ENCODE measurements around the gene APLNR.

Gene APLNR

GRCh38 chr11:57251037-57251436, 14.0 kb upstream of the APLNR start:
- no peak for FAIRE-seq

DNA sequence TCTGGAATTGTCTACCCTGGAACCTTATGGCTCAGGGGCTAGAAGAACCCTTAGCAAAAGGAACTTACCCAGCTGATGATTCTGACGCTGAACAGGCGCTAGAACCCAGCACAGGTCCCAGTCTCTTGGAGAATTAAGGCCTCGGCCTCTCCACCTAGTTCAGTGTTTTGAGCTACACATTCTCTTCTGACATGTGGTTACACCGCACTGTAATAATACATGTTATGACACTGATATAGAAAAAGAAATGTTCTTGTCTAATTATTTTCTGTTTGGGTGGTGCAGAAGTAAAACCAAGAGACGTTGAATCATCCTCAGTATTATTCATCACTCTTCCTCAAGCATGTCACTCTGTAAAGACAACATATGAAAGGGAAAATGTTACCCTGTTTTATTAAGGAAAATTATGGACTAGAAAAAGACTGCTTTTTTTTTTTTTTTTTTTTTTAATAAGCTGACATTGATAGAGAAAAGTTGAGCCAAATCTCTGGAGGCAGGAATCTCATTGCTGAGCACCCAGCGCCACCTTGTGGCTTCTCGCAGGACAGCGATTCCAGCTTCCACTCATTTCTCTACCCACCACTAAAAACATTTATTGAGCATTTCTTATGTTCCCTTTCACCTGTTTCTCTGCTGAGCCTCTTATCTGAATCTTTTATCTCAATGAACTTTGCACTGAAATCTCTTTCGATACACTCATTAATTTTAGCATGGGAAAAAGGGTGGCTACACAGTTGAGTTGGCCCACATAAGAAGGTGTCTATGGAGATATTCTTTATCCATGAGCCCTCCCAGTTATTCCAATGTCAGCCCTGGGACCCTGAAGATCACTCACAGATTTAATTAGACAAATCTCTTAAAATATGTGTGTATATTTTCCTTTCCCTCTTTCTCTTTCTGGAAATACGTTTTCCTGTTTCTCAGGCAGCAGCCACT, 12.6 kb upstream of the APLNR start:
- FAIRE-seq = peak; percentile 95

GRCh38 chr11:57248780-57249383, 11.8 kb upstream of the APLNR start:
- FAIRE-seq = no peak

- FAIRE-seq = no peak
Observed at GRCh38 chr11:57244911-57245310, 7.9 kb upstream of the APLNR start.

GRCh38 chr11:57241353-57241972, 4.4 kb upstream of the APLNR start:
- no peak for FAIRE-seq

GRCh38 chr11:57240757-57241156, 3.7 kb upstream of the APLNR start:
- no peak for FAIRE-seq

DNA sequence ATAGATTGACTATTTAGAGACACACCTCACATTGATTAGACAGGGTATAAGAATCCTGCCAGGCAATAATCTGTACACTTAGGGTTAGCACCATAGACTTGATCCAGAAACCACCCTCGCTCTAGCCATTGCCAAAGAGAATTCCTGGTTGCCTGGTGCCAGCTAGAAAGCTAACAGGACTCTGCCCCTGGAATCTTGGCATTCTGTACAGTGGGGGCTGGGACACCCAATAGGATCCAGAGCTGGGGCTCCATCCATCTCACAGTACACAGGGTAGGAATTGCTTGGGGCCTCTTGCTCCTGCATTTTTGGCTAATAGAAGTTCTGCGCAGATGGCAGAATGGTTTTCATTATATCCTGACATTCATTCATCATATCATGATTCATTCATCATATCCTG, 3.0 kb upstream of the APLNR start:
- no peak for FAIRE-seq

DNA sequence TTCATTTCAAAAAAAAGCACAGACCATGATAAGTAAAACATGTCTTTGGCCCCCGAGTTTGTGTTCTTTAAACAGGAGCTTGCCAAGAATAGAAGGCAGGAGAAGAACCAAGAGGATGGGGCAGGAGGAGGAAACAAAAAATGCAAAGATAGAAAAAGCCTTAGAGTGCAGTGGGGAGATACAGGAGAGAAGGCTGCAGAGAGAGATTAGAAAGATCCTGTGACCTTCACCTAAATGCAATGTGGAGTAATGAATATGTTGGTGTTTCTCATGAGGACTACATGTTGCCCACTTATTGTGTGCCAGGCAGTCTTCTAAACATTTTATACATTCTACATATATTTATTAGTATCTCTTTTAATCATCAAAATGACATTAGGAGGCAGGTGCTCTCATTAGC, 2.3 kb upstream of the APLNR start:
- FAIRE-seq = no peak

- no peak for FAIRE-seq
Observed at GRCh38 chr11:57235761-57236703, 1.0 kb downstream of the APLNR start.

GRCh38 chr11:57233702-57234101, 3.3 kb downstream of the APLNR start:
- FAIRE-seq = no peak

DNA sequence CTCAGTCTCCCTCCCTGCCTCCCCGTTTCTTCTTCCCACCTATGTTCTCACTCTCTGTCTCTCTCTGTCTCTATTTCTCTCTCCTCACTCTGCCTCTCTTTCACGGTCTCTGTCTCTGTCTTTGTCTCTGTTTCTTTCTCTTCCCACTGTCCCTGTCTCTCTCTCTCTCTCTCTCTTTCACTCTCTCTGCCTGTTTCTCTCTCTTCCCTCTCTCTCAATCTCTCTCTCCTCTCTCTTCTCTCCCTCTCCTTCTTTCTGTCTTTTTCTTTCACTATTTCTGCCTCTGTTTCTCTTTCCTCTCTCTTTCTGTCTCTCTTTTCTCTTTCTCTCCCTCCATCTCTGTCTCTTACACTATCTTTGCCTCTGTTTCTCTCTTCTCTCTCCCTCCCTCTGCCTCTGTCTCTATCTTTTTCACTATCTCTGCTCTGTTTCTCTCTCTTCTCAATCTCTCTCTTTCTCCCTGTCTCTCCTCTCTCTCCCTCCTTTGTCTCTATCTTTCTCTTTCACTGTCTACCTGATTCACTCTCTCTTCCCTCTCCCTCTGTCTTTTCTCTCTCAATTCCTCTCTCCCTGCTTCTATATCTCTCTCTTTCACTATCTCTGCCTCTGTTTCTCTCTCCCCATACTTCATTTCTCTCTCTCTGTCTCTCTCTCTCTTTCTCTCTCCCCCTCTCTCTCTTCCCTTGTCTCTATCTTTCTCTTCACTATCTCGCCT, 5.4 kb downstream of the APLNR start:
- no peak for FAIRE-seq

- FAIRE-seq = no peak
Observed at GRCh38 chr11:57230791-57231538, 6.1 kb downstream of the APLNR start.

DNA sequence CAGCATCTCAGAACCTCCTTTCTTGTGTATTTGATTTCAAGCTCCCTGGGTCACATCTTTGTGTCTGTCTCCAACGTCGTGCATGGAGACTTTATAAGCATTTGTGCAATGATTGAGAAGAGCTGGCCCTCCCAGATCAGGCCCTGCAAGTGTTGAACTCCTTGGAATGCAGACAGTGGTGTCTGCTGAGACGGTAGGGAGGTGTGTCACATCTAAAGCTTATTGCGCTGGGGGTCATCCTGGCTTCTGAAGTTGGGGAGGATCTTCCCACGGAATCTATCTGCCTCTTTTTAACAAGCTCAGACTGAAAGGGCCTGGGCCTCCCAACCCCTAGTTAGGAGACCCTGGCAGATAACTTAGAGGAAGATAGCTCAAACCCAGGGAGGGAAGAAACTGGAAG, 6.7 kb downstream of the APLNR start:
- FAIRE-seq = no peak

DNA sequence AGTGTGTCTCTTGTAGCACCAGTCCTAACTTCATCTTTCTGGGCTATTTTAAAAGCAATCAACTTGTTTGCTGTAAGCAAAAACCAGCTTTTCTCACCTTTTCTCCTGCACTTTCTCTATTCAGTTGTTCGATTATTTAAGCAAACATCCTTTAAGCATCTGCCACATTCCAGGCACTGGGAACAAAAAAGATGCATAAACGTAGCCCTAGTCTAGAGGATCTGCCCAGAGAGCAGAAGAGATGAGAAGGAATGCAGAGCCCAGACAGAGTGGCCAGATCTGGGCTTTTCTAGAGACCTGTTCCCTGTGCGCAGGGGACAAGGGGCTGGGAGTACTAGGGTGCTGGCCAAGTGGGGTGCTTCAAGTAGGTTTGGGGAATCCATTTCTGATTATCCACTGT, 8.4 kb downstream of the APLNR start:
- no peak for FAIRE-seq

GRCh38 chr11:57224537-57224936, 12.5 kb downstream of the APLNR start:
- FAIRE-seq = no peak

DNA sequence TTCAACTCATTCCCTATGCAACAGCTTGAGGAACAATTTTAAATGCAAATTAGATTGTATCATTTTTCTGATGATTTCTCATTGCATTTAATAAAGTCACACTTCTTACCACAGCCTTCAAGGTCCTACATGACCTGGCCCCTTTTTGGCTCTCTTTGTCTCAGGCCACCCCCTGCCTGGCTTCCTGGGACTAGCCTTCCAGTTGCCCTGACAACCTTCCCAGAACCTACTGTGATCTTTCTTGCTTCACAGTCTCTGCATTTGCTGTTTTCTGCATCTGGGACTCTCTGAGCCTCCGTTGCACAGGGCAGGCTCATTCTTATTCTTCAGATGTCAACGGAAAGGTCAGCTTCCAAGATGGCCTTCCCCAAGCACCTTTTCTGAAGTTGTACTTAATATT, 12.9 kb downstream of the APLNR start:
- no peak for FAIRE-seq

GRCh38 chr11:57223601-57224000, 13.4 kb downstream of the APLNR start:
- FAIRE-seq = no peak

DNA sequence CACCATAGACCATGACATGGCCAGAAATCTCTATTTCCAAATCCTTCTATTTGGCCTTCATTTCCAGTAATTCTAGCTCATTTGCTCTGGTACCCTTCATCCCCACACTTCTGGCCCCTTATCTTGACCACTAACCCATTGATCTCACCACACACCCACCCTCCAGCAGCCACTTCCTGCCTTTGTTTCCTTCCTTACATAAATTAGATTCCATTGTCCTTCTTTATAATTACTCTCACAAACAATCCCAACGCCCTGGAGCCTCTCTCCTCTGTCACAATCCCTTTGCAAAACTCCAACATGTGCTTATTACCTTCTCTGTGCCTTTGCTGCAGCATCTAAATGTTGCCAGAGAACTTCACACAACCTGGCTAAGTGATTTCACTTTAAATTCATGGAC, 14.8 kb downstream of the APLNR start:
- no peak for FAIRE-seq

- FAIRE-seq = no peak
Observed at GRCh38 chr11:57219021-57219627, 17.9 kb downstream of the APLNR start.

- no peak for FAIRE-seq
Observed at GRCh38 chr11:57217053-57217452, 20.0 kb downstream of the APLNR start.

DNA sequence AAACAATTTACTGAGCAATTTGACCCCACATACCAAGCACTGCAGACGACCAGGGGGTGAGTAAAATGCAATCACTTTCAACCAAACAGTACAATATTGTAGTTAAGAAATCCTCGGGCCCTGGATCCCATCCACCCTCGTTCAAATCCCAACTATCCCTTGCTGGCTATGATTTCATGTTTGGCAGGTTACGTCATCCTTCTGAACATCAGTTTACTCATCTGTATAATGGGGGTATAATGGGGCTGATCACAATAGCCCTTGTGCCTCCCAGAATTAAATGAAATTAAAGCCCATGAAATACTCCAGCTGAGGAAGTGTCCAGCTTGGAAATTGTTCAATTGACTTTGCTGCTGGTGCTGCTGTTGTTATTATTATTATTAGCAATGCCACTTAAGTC, 20.6 kb downstream of the APLNR start:
- FAIRE-seq = no peak

All from islet of Langerhans (tissue), 1 donor.